Karpas-422 (cell line): ENCODE results near the gene CSTPP1. TPM values are rescaled to one million over a fixed set of nuclear protein-coding genes. Genes with fewer than 3 reads are reported as not detected.

Experiments used
- DNase-seq: peaks from one replicate; pipeline ENCODE4 v3.0.0-alpha.2; 2015
- H2AFZ ChIP-seq: fragments of 200-600 bp; sonication (generic); 2 replicates; pipeline ENCODE4 v1.6.1; 2014; ENCODE audit warnings: antibody characterized with exemption, low read length, mixed read lengths
- H3K27ac ChIP-seq: fragments of 200-600 bp; sonication (generic); 2 replicates; pipeline ENCODE4 v1.5.1; 2014; ENCODE audit warnings: mild to moderate bottlenecking, low read length, moderate library complexity
- H3K27me3 ChIP-seq: fragments of 200-600 bp; sonication (generic); 2 replicates; pipeline ENCODE4 v1.6.1; 2014; ENCODE audit warnings: low read length, mixed read lengths
- H3K36me3 ChIP-seq: fragments of 200-600 bp; sonication (generic); 2 replicates; pipeline ENCODE4 v1.6.1; 2014; ENCODE audit warnings: low read length, mixed read lengths; ENCODE audit not compliant: insufficient read depth
- H3K4me1 ChIP-seq: fragments of 200-600 bp; sonication (generic); 2 replicates; pipeline ENCODE4 v1.6.1; 2014; ENCODE audit warnings: mild to moderate bottlenecking, low read length, mixed read lengths
- H3K4me2 ChIP-seq: fragments of 200-600 bp; sonication (generic); 2 replicates; pipeline ENCODE4 v1.6.1; 2014; ENCODE audit warnings: low read length, low read depth, mild to moderate bottlenecking; ENCODE audit not compliant: poor library complexity, severe bottlenecking
- H3K4me3 ChIP-seq: fragments of 200-600 bp; sonication (generic); 2 replicates; pipeline ENCODE4 v1.5.1; 2014; ENCODE audit warnings: mild to moderate bottlenecking, antibody characterized with exemption, low read length, mixed read lengths
- H3K79me2 ChIP-seq: fragments of 200-600 bp; sonication (generic); 2 replicates; pipeline ENCODE4 v1.6.1; 2014; ENCODE audit warnings: mild to moderate bottlenecking, low read length, mixed read lengths
- H3K9ac ChIP-seq: fragments of 200-600 bp; sonication (generic); 2 replicates; pipeline ENCODE4 v1.6.0; 2014; ENCODE audit warnings: low read length
- H3K9me2 ChIP-seq: fragments of 200-600 bp; sonication (generic), shearing (Covaris generic); replicated peaks from 2 replicates; pipeline ENCODE4 v1.6.0; 2014; ENCODE audit warnings: mild to moderate bottlenecking, low read length, moderate library complexity; ENCODE audit not compliant: insufficient read depth
- H3K9me3 ChIP-seq: fragments of 300-700, 200-600 bp; sonication (generic); 2 replicates; pipeline ENCODE4 v1.6.1; 2014; ENCODE audit warnings: low read length, mixed read lengths
- H4K20me1 ChIP-seq: fragments of 200-600 bp; sonication (generic); 2 replicates; pipeline ENCODE4 v1.6.1; 2014; ENCODE audit warnings: mild to moderate bottlenecking, antibody characterized with exemption, low read length, low read depth; ENCODE audit not compliant: insufficient read depth
- total RNA-seq: library from RNA; depleted of rRNA; stranded (reverse); fragments of >200 nt; shearing (Covaris generic); gene quantifications from 2 replicates; pipeline ENCODE4 v1.2.3, GENCODE V29; 2014; ENCODE audit warnings: low replicate concordance

The CSTPP1 gene
- total RNA-seq, 1 experiment from 2014 or later, result 78.4 TPM

DNA sequence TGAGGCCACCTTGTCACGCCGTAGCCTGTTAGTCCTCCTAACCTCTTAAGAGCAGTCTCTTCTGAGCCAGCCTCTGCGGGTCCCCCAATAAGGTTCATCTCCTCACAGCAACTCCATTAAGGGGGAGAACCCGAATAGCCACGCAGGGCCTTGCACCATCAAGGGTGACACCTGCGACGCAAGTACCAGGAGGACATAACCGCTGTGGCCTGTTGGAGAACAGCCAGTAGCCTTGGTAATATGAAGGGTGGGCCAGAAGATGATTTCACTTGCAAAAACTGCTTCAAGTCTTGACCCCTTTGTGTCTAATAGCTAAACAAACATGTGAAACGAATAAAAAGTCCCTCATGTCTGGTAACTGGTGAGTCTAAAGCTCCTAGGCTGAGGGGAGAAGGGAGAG lies 225.3 kb downstream of the CSTPP1 start:
- H2AFZ ChIP-seq, result no peak overlapping the region
- H3K4me2 ChIP-seq, result no peak overlapping the region
- no peaks in the 10 kb centered on the region for H3K4me1 ChIP-seq
- no peak overlapping the region for H3K9ac ChIP-seq
- no peaks in the 10 kb centered on the region for H3K27me3 ChIP-seq
- no peaks in the 10 kb centered on the region for H3K9me2 ChIP-seq
- no peak for DNase-seq
- H3K79me2 ChIP-seq, result no peaks in the 10 kb centered on the region
- no peaks in the 10 kb centered on the region; the same call in 1 of the 2 replicates for H4K20me1 ChIP-seq
- H3K27ac ChIP-seq, result no peak overlapping the region
- H3K4me3 ChIP-seq, result no peak overlapping the region
- H3K9me3 ChIP-seq, result no peaks in the 10 kb centered on the region
- H3K36me3 ChIP-seq, result no peaks in the 10 kb centered on the region; the same call in 1 of the 2 replicates

DNA sequence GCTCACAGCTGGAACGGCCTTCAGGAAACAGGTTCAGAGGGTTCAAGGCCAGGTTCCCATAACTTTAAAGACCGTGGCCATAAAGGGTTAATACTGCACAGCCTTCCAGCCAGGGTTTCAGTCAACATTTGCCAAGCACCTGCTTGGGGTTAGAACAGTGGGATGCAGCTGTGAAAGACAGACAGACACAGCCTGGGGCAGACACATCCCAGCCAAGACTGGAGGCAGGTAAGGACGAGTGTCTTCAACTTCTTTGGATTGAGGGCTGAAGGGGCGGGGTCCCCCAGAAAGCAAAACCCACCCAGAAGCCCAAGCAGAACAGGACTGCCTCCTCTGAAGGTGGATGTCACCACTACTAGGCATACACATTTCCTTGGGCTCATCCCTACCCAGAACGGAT lies 225.9 kb downstream of the CSTPP1 start:
- no peaks in the 10 kb centered on the region; the same call in 1 of the 2 replicates for H3K36me3 ChIP-seq
- no peaks in the 10 kb centered on the region for H3K79me2 ChIP-seq
- no peak overlapping the region for H3K4me2 ChIP-seq
- H2AFZ ChIP-seq, result no peak overlapping the region
- H4K20me1 ChIP-seq, result no peaks in the 10 kb centered on the region; the same call in 1 of the 2 replicates
- DNase-seq, result no peak
- no peaks in the 10 kb centered on the region for H3K4me1 ChIP-seq
- H3K4me3 ChIP-seq, result no peak overlapping the region
- H3K9me3 ChIP-seq, result no peaks in the 10 kb centered on the region
- H3K9me2 ChIP-seq, result no peaks in the 10 kb centered on the region
- H3K27ac ChIP-seq, result no peak overlapping the region
- H3K27me3 ChIP-seq, result no peaks in the 10 kb centered on the region
- no peak overlapping the region for H3K9ac ChIP-seq

DNA sequence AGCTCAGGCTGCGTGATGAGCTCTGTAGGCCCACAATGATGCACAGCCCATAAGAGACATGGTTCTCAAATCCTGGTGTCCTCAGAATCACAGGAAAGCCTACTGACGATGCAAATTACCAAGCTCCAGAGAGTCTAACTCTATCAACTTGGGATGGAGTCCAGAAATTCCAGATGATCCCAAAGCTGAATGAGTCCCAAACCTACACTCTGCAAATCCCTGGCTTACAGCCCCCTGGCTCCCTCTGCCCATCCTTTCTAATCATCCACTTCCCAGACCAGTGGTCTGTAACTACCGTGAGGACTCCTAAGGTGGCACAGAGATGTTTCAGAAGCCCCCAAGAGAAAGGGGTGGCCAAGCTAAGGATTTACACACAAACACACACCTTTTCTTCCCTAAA lies 226.6 kb downstream of the CSTPP1 start:
- no peak for DNase-seq
- Histone ChIP-seq H3K27me3 (no peaks in the 10 kb centered on the region), H3K9me3 (no peaks in the 10 kb centered on the region), H2AFZ (no peak overlapping the region), H3K79me2 (peaks cover 4% of the 10 kb centered on the region; the same call in 1 of the 2 replicates), H3K4me2 (no peak overlapping the region), H3K4me3 (no peak overlapping the region), H3K27ac (no peak overlapping the region), H3K36me3 (peaks cover 3% of the 10 kb centered on the region; the same call in 1 of the 2 replicates), H4K20me1 (no peaks in the 10 kb centered on the region; the same call in 1 of the 2 replicates), H3K9me2 (no peaks in the 10 kb centered on the region), H3K4me1 (no peaks in the 10 kb centered on the region), H3K9ac (no peak overlapping the region)

DNA sequence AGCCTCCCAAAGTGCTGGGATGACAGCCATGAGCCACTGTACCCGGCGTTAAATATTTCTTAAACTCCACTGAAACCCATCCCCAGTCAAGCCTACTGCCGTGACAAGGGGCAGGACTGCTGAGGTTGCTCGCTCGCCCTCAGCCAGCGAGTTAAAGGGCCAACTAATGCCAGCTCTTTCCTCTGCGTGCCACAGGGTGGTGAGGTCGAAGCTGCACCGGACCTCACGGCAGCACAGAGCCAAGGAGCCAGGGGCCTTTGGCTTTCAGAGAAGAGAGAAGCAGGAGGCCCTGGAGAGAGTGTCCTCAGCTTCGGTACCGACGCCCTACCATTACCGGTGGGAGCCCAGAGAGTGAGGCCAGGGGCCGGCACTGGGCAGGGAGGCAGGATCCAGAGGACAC lies 227.3 kb downstream of the CSTPP1 start:
- no peaks in the 10 kb centered on the region; the same call in 1 of the 2 replicates for H4K20me1 ChIP-seq
- peaks cover 4% of the 10 kb centered on the region; the same call in 1 of the 2 replicates for H3K79me2 ChIP-seq
- no peaks in the 10 kb centered on the region for H3K4me1 ChIP-seq
- no peak for DNase-seq
- H3K4me2 ChIP-seq, result no peak overlapping the region
- no peak overlapping the region for H3K9ac ChIP-seq
- peaks cover 3% of the 10 kb centered on the region; the same call in 1 of the 2 replicates for H3K36me3 ChIP-seq
- no peak overlapping the region for H3K4me3 ChIP-seq
- H3K27ac ChIP-seq, result no peak overlapping the region
- H3K9me2 ChIP-seq, result no peaks in the 10 kb centered on the region
- no peaks in the 10 kb centered on the region for H3K9me3 ChIP-seq
- no peak overlapping the region for H2AFZ ChIP-seq
- no peaks in the 10 kb centered on the region for H3K27me3 ChIP-seq

DNA sequence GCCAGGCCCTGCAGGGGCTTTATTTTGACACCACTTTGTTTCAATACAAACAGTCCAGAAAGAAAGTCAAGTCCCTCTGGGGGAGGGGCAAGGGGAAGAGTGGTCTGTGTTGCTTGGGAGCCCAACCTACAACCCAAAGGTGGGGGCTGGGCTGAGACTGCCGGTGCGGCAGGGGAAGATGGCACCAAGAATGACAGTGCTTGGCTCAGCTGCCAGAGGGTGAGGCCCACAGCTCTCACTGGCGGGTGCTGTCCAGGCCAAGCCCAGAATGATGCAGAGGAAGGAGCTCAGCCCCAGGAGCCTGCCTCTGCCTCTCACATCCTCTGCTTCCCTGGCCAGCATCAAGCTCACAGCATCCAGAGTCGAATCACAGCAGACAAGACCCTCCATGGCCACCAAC lies 227.8 kb downstream of the CSTPP1 start:
- no peaks in the 10 kb centered on the region; the same call in 1 of the 2 replicates for H4K20me1 ChIP-seq
- no peaks in the 10 kb centered on the region for H3K9me2 ChIP-seq
- no peak overlapping the region for H3K9ac ChIP-seq
- no peak overlapping the region for H2AFZ ChIP-seq
- H3K27ac ChIP-seq, result no peak overlapping the region
- H3K79me2 ChIP-seq, result peaks cover 6% of the 10 kb centered on the region; the same call in 1 of the 2 replicates
- no peak overlapping the region for H3K4me3 ChIP-seq
- no peak for DNase-seq
- no peak overlapping the region for H3K4me2 ChIP-seq
- H3K27me3 ChIP-seq, result no peaks in the 10 kb centered on the region
- H3K36me3 ChIP-seq, result peaks cover 3% of the 10 kb centered on the region; the same call in 1 of the 2 replicates
- H3K4me1 ChIP-seq, result no peaks in the 10 kb centered on the region
- no peaks in the 10 kb centered on the region for H3K9me3 ChIP-seq

DNA sequence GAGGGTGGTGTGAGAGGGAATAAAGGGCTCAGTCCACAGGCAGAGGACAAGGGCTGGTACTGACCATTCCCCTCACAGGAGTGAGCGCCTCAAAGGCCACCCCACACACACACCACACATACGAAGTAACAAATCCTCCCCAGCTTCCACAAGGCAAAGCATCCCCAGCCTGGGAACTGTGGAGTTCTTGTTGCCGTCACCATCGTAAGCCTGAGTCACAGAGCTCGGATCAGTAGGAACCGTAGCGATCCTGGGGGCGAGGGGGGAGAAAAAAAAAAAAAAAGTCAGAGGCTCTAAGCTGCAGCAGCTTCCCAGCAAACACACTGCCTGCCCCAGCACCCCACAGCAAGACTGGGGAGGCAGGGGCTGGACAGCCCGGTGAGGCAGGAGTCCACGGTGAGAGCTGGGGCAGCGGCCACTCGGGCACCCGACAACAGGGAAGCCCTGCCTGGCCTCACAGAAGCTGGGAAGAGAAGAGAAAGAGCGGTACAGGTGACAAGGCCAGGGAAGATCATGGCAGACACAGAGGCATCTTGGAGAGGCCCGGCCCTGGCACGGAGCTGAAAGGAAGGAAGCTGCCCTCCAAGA lies 228.8 kb downstream of the CSTPP1 start:
- no peak overlapping the region for H2AFZ ChIP-seq
- H3K9ac ChIP-seq, result no peak overlapping the region
- no peak overlapping the region for H3K4me3 ChIP-seq
- H3K4me2 ChIP-seq, result no peak overlapping the region
- no peaks in the 10 kb centered on the region; the same call in 1 of the 2 replicates for H4K20me1 ChIP-seq
- peaks cover 11% of the 10 kb centered on the region; the same call in 1 of the 2 replicates for H3K79me2 ChIP-seq
- peaks cover 3% of the 10 kb centered on the region; the same call in 1 of the 2 replicates for H3K36me3 ChIP-seq
- no peaks in the 10 kb centered on the region for H3K9me3 ChIP-seq
- DNase-seq, result no peak
- no peaks in the 10 kb centered on the region for H3K4me1 ChIP-seq
- H3K27me3 ChIP-seq, result no peaks in the 10 kb centered on the region
- H3K27ac ChIP-seq, result no peak overlapping the region
- H3K9me2 ChIP-seq, result no peaks in the 10 kb centered on the region

DNA sequence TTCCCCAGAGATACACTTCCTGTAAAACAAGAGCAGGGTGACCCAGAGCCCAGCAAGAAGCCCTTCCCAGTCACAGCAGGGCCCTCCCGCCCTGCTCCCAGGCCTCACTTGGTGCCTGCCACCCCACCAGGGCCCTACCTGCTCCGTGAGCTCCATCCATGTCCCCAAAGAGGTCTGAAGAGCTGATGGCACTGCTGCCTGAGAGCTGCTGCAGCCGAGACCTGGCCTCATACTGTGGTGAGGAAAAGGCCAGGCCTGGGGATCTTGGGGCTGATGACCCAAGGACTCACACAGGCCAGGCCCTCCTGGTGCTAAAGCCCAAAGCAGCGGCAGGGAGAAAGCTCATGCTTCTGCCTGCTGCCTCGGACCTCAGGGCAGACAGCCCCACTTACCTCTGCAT lies 229.8 kb downstream of the CSTPP1 start:
- DNase-seq, result no peak
- no peak overlapping the region for H3K4me2 ChIP-seq
- no peak overlapping the region for H2AFZ ChIP-seq
- no peak overlapping the region for H3K27ac ChIP-seq
- H3K36me3 ChIP-seq, result peaks cover 8% of the 10 kb centered on the region; the same call in 1 of the 2 replicates
- no peaks in the 10 kb centered on the region for H3K4me1 ChIP-seq
- H4K20me1 ChIP-seq, result no peaks in the 10 kb centered on the region; the same call in none of the 2 replicates
- peaks cover 20% of the 10 kb centered on the region for H3K79me2 ChIP-seq
- H3K27me3 ChIP-seq, result no peaks in the 10 kb centered on the region
- no peaks in the 10 kb centered on the region for H3K9me2 ChIP-seq
- H3K4me3 ChIP-seq, result no peak overlapping the region
- H3K9ac ChIP-seq, result no peak overlapping the region
- H3K9me3 ChIP-seq, result no peaks in the 10 kb centered on the region

DNA sequence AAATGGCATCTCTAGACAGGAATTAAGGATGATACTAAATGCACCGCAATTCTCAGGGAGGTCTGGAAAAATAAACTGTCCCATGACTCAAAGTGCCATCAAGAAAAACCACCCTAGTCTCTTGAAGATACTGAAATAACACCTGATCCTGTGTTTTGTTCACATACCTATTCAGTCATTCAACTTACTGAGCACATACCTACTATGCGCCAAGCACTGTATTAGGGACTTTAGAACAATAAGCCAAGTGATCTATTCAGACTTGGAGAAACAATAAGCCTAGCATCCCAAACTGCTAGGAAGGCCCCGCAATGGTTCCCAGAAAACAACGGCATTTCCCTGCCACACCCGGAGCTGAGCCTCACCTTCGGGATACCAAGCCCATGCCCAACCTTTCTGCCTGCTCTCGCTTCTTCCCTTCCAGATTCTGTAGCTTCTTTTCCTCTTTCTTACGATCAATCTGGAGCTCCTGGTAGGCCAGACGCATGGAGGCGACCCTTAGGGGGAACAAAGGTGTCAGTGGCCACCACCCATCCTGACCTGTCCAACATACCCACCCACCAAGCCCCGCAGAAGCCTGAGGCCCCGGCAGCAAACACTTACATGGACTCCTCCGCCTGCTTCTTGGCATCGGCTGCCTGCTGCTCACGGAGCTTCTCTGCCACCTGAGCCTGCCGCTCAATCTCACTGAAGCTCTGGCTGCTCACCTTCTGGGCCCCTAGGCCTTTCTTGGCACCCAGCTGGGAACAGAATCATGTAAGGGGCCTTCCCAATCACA lies 234.7 kb downstream of the CSTPP1 start:
- peaks cover 65% of the 10 kb centered on the region for H3K79me2 ChIP-seq
- no peak overlapping the region for H3K27ac ChIP-seq
- no peak for DNase-seq
- H3K4me1 ChIP-seq, result peaks cover 15% of the 10 kb centered on the region
- H3K36me3 ChIP-seq, result peaks cover 32% of the 10 kb centered on the region; the same call in 1 of the 2 replicates
- H3K9me2 ChIP-seq, result no peaks in the 10 kb centered on the region
- H3K9ac ChIP-seq, result no peak overlapping the region
- no peak overlapping the region for H3K4me2 ChIP-seq
- no peak overlapping the region for H3K4me3 ChIP-seq
- peaks cover 20% of the 10 kb centered on the region for H4K20me1 ChIP-seq
- no peaks in the 10 kb centered on the region for H3K9me3 ChIP-seq
- no peak overlapping the region for H2AFZ ChIP-seq
- no peaks in the 10 kb centered on the region for H3K27me3 ChIP-seq
